Endothelial cell of umbilical vein (primary cell): ENCODE results near the gene JAG2. TPM values are rescaled to one million over a fixed set of nuclear protein-coding genes. Genes with fewer than 3 reads are reported as not detected.
A peak's percentile ranks its signal among the peaks of the same experiment; 100 is the strongest.

Source experiments
- BruUV-seq: library from RNA; stranded (reverse); fragments of 400-500 nt; replicated peaks from 2 replicates; lab custom pipeline; 2021; lab: Mats Ljungman, UMichigan
- CTCF ChIA-PET: fragments of 300-600, 350-600 bp; sonication (Branson Sonifier 250); formaldehyde crosslinking; loops from one replicate; lab custom pipeline; 2021; ENCODE audit warnings: antibody characterized with exemption, inconsistent platforms; lab: Charles Lee
- POLR2A ChIA-PET: fragments of 300-600, 350-600 bp; sonication (Branson Sonifier 250); formaldehyde crosslinking; loops from one replicate; lab custom pipeline; 2021; ENCODE audit warnings: antibody characterized with exemption, inconsistent platforms; lab: Charles Lee
- DNase-seq: peaks from one replicate; pipeline ENCODE4 v3.0.0-alpha.2; 2011; ENCODE audit warnings: low read depth, low spot score
- FAIRE-seq: peaks from 2 replicates; lab custom pipeline; 2011; peaks lifted over from hg19 to GRCh38; lab: Jason Lieb, UNC
- H2AFZ ChIP-seq: 2 replicates; pipeline ENCODE4 v1.6.0; 2012; ENCODE audit warnings: low read depth, low read length, control low read depth, inconsistent platforms
- H3K27ac ChIP-seq: 2 replicates; pipeline ENCODE4 v1.5.1; 2011; ENCODE audit warnings: low read depth, mild to moderate bottlenecking, control low read depth, low read length, moderate library complexity; ENCODE audit not compliant: insufficient read depth
- H3K27me3 ChIP-seq, 2 experiments: 2 replicates each; pipeline versions ENCODE4 v1.6.0 to v1.6.1; 2011; ENCODE audit warnings: low read length in 2 of 2, mixed read lengths in 1 of 2; ENCODE audit not compliant: control insufficient read depth in 2 of 2, insufficient read depth in 2 of 2
- H3K36me3 ChIP-seq, 2 experiments: 2 replicates in 1 of 2; 3 replicates in 1 of 2; pipeline ENCODE4 v1.5.1; 2011; ENCODE audit warnings: low read length in 2 of 2, mild to moderate bottlenecking in 1 of 2, moderate library complexity in 1 of 2; ENCODE audit not compliant: control insufficient read depth in 2 of 2, insufficient read depth in 2 of 2; ENCODE audit errors: extremely low read depth in 1 of 2
- H3K4me1 ChIP-seq: 3 replicates; pipeline ENCODE4 v1.5.1; 2011; ENCODE audit warnings: mild to moderate bottlenecking, low read length; ENCODE audit not compliant: control insufficient read depth, insufficient read depth; ENCODE audit errors: extremely low read depth
- H3K4me2 ChIP-seq: 2 replicates; pipeline ENCODE4 v1.6.1; 2011; ENCODE audit warnings: low read length, control low read depth, mixed read lengths; ENCODE audit not compliant: insufficient read depth
- H3K4me3 ChIP-seq, 3 experiments: fragments of 200-600 bp in 1 of 3; sonication (generic), shearing (Covaris generic) in 1 of 3; replicated peaks in 1 of 3; 2 replicates each; pipeline ENCODE4 v1.5.1; 2011 to 2016; ENCODE audit warnings: control low read depth in 3 of 3, low read length in 3 of 3, mild to moderate bottlenecking in 2 of 3, inconsistent platforms in 1 of 3, low read depth in 1 of 3, moderate library complexity in 1 of 3; ENCODE audit not compliant: insufficient read depth in 1 of 3
- H3K79me2 ChIP-seq: 2 replicates; pipeline ENCODE4 v1.6.0; 2012; ENCODE audit warnings: low read length, inconsistent platforms; ENCODE audit not compliant: control insufficient read depth, insufficient read depth
- H3K9ac ChIP-seq: replicated peaks from 2 replicates; pipeline ENCODE3; 2011; ENCODE audit warnings: low read length, control low read depth; ENCODE audit not compliant: insufficient read depth; ENCODE audit errors: extremely low read depth
- H3K9me1 ChIP-seq: replicated peaks from 3 replicates; pipeline ENCODE4 v1.6.0; 2011; ENCODE audit warnings: mild to moderate bottlenecking, low read length; ENCODE audit not compliant: control insufficient read depth, insufficient read depth; ENCODE audit errors: extremely low read depth
- H3K9me3 ChIP-seq: replicated peaks from 2 replicates; pipeline ENCODE4 v1.5.1; 2012; ENCODE audit warnings: low read length, inconsistent platforms; ENCODE audit not compliant: control insufficient read depth, insufficient read depth
- H4K20me1 ChIP-seq: replicated peaks from 2 replicates; pipeline ENCODE3; 2011; ENCODE audit warnings: mild to moderate bottlenecking, low read length; ENCODE audit not compliant: control insufficient read depth, insufficient read depth; ENCODE audit errors: extremely low read depth
- FOS ChIP-seq: IDR thresholded peaks from 2 replicates; pipeline ENCODE4 v1.6.1; 2011; ENCODE audit warnings: mild to moderate bottlenecking, low read length, moderate library complexity, borderline replicate concordance; ENCODE audit not compliant: insufficient read depth
- GATA2 ChIP-seq: IDR thresholded peaks from 2 replicates; pipeline ENCODE4 v1.7.0; 2011; ENCODE audit warnings: low read depth, mild to moderate bottlenecking, moderate library complexity, mixed read lengths, low read length; ENCODE audit not compliant: insufficient read length, insufficient read depth
- POLR2A ChIP-seq: IDR thresholded peaks from 2 replicates; pipeline ENCODE4 v1.6.1; 2012; ENCODE audit warnings: low read depth, mild to moderate bottlenecking, control low read depth, low read length
- POLR2AphosphoS5 ChIP-seq: IDR thresholded peaks from 2 replicates; pipeline ENCODE4 v1.6.1; 2012; ENCODE audit warnings: low read depth, mild to moderate bottlenecking, control low read depth, low read length, moderate library complexity; ENCODE audit not compliant: insufficient read depth
- dilution Hi-C: fragments of 300-500 bp; cut with MboI; formaldehyde crosslinking; loops from one replicate; pipeline ENCODE4 v1.15.0; 2019; ENCODE audit warnings: low sequenced_read_pairs; ENCODE audit not compliant: extremely low pct_ligation_motif_present
- intact Hi-C: fragments of 100-400 bp; cut with micrococcal nuclease; formaldehyde crosslinking; loops from one replicate; pipeline ENCODE4 v1.10.0; 2022
- polyA plus RNA-seq, 4 experiments: library from polyadenylated mRNA; depleted of rRNA in 3 of 4; stranded (reverse) in 3 of 4; unstranded in 1 of 4; fragments of >200 nt; gene quantifications; 2 replicates each; pipeline versions ENCODE4 v1.2.1 to v1.2.3, GENCODE V29; 2011 to 2012; ENCODE audit warnings: missing spikeins in 1 of 4
- total RNA-seq: library from RNA; stranded (reverse); gene quantifications from 2 replicates; pipeline ENCODE4 v1.2.3, GENCODE V29; 2021
- TF ChIP-seq, protein P1 (sequence below), 2 donors: IDR thresholded peaks; 1 replicate in 1 of 2; 2 replicates in 1 of 2; pipeline ENCODE4 v1.5.1; 2011; ENCODE audit warnings: low read length in 2 of 2, mild to moderate bottlenecking in 2 of 2, moderate library complexity in 2 of 2, control low read depth in 1 of 2, inconsistent platforms in 1 of 2, low read depth in 1 of 2; ENCODE audit not compliant: insufficient read depth in 1 of 2; ENCODE audit errors: extremely low read depth in 1 of 2
- TF ChIP-seq, protein P2 (sequence below): IDR thresholded peaks from 2 replicates; pipeline ENCODE4 v1.6.1; 2011; ENCODE audit not compliant: insufficient read depth, insufficient read length

Gene JAG2
- total and polyA plus RNA-seq, 2 donors (not counting 3 experiments of a cell fraction or from before 2014, with no cell fraction given), result 105 to 128 TPM

DNA sequence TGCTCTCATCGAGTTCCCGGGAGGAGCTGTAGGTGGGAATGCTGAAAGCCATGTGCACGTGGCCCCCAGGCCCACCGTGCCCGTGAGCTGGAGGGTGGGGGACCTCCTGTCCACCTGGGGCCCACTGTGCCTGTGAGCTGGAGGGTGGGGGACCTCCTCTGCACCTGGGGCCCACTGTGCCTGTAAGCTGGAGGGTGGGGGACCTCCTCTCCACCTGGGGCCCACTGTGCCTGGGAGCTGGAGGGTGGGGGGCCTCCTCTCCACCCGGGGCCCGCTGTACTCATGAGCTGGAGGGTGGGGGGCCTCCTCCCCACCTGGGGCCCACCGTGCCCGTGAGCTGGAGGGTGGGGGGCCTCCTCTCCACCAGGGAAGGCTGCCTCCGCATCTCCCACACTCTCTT lies 26.5 kb upstream of the JAG2 start:
- no TSS peak for BruUV-seq
- Histone ChIP-seq H3K9me1 (no peaks in the 10 kb centered on the region), H2AFZ (no peak overlapping the region), H3K4me1 (peaks cover 65% of the 10 kb centered on the region), H3K36me3 (no peaks in the 10 kb centered on the region), H3K4me3 (no peak overlapping the region), H3K9me3 (no peaks in the 10 kb centered on the region), H3K79me2 (no peaks in the 10 kb centered on the region), H3K4me2 (no peak overlapping the region), H3K9ac (peak overlapping the region; percentile 76), H3K27ac (peak overlapping the region; percentile 87), H3K27me3 (no peaks in the 10 kb centered on the region), H4K20me1 (no peaks in the 10 kb centered on the region)
- TF ChIP-seq POLR2A, result no peak
- CTCF ChIA-PET, result interaction anchor here (0.8 to 9.7 kb wide), 12 partner anchors 9 to 204 kb away, joined by 3 to 94 read pairs (median 5); partner anchors contain the start of genes JAG2 and NUDT14
- POLR2A ChIA-PET, result interaction anchor here (1.7 kb wide), 1 partner anchor 26 kb away, joined by 4 read pairs; the partner anchor contains the start of gene JAG2
- no peak for FAIRE-seq
- intact Hi-C loops (loop anchor here (5.0 kb wide), 1 partner anchor 297 kb away; the partner anchor contains the start of gene TEDC1), dilution Hi-C loops (no loop called here)
- no peak for DNase-seq

DNA sequence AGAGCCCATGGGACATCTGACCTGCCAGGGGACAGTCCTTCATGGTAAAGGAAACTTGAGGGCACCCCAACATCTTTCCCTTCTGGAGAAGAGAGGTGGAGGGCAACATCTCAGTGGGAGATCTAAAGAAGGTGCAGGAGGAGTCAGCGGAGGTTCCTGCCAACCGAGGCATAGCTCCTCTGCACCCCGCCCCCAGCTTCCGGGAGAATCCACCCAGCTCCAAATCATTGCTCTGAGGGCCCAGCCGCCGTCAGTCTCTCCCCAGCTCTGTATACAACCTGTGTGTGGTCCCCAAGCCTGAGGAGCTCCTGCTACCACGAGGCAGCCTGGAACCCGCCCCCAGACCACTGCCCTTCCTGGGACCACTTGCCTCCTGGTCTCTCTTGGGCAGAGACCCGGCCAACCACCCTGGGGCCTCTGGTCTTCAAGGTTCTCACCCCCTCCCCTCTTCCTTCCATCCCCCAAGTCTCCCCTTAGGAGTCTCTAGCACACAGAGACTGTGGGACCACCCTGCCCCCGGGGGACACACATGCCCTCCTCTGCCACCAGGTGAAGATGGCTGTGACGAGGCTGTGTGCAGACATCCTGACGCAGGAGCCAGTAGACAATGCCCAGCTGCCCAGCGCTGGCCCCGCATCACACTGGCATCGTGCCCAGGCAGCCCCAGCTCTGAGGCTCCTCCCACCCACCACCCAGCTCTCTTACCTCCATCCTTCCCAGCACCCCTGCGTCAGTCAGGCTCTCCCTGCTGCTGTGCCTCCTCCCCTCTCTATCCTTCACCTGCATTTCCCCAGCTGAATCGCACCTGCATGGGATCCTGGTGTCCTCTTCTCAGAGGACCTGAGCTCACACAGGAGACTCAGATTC lies 25.6 kb upstream of the JAG2 start:
- CTCF ChIA-PET, result interaction anchor here (0.8 to 9.7 kb wide), 8 partner anchors 9 to 158 kb away, joined by 3 to 94 read pairs (median 6); partner anchors contain the start of genes JAG2 and NUDT14

More for the DNA sequence above, 25.6 kb upstream of the JAG2 start:
- peak overlapping the region; percentile 11 for H3K4me2 ChIP-seq
- H3K36me3 ChIP-seq, result no peaks in the 10 kb centered on the region
- POLR2A ChIA-PET, result interaction anchor here (1.7 kb wide), 1 partner anchor 25 kb away, joined by 4 read pairs; the partner anchor contains the start of gene JAG2
- no peak overlapping the region for H2AFZ ChIP-seq
- H3K27me3 ChIP-seq, result no peaks in the 10 kb centered on the region
- DNase-seq, result peak; percentile 57
- peaks cover 58% of the 10 kb centered on the region for H3K4me1 ChIP-seq
- peak; percentile 85 for FAIRE-seq
- no peak overlapping the region for H3K4me3 ChIP-seq
- TF ChIP-seq, protein P1, sequence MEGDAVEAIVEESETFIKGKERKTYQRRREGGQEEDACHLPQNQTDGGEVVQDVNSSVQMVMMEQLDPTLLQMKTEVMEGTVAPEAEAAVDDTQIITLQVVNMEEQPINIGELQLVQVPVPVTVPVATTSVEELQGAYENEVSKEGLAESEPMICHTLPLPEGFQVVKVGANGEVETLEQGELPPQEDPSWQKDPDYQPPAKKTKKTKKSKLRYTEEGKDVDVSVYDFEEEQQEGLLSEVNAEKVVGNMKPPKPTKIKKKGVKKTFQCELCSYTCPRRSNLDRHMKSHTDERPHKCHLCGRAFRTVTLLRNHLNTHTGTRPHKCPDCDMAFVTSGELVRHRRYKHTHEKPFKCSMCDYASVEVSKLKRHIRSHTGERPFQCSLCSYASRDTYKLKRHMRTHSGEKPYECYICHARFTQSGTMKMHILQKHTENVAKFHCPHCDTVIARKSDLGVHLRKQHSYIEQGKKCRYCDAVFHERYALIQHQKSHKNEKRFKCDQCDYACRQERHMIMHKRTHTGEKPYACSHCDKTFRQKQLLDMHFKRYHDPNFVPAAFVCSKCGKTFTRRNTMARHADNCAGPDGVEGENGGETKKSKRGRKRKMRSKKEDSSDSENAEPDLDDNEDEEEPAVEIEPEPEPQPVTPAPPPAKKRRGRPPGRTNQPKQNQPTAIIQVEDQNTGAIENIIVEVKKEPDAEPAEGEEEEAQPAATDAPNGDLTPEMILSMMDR (IDR thresholded peaks at IDR 0.05; ENCODE audit: extremely low read depth in 1 of 2, insufficient read depth in 1 of 2, low read depth in 1 of 2, low read length in 2 of 2), result peak in 1 of 2 donors; percentile 1
- TF ChIP-seq FOS (no peak), POLR2AphosphoS5 (peak; percentile 11), GATA2 (no peak)
- TF ChIP-seq, protein P2, sequence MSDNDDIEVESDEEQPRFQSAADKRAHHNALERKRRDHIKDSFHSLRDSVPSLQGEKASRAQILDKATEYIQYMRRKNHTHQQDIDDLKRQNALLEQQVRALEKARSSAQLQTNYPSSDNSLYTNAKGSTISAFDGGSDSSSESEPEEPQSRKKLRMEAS, result no peak
- dilution Hi-C loops (no loop called here), intact Hi-C loops (loop anchor here (1.0 kb wide), 2 partner anchors 20 to 25 kb away; no protein-coding TSS in a partner anchor)
- H3K9me3 ChIP-seq, result no peaks in the 10 kb centered on the region
- H3K9me1 ChIP-seq, result no peaks in the 10 kb centered on the region
- peak overlapping the region; percentile 66 for H3K9ac ChIP-seq
- peak overlapping the region; percentile 87 for H3K27ac ChIP-seq
- no TSS peak for BruUV-seq
- no peaks in the 10 kb centered on the region for H3K79me2 ChIP-seq
- no peaks in the 10 kb centered on the region for H4K20me1 ChIP-seq
